Stomach (tissue), 9 donors: ENCODE results near the gene FRMD4B. TPM values are rescaled to one million over a fixed set of nuclear protein-coding genes. Genes with fewer than 3 reads are reported as not detected.
A peak's percentile ranks its signal among the peaks of the same experiment; 100 is the strongest.

Experiments used
- DNase-seq, 2 donors: peaks; one replicate each; pipeline versions ENCODE4 v3.0.0 to v3.0.0-alpha.2; 2013 to 2019
- H3K27ac ChIP-seq, 5 donors: fragments of 200-600 bp in 4 of 5; sonication (generic) in 4 of 5; one replicate each; pipeline ENCODE4 v1.5.1; 2013 to 2019; ENCODE audit warnings: mild to moderate bottlenecking in 1 of 5, moderate library complexity in 1 of 5
- H3K27me3 ChIP-seq, 3 donors: fragments of 200-600 bp; sonication (generic); one replicate each; pipeline ENCODE4 v1.5.1; 2017 to 2019; ENCODE audit warnings: mixed run types in 1 of 3
- H3K36me3 ChIP-seq, 4 donors: fragments of 200-600 bp; sonication (generic); 1 replicate in 3 of 4; 2 replicates in 1 of 4; pipeline ENCODE4 v1.5.1; 2016 to 2019
- H3K4me1 ChIP-seq, 4 donors: fragments of 200-600 bp; sonication (generic); one replicate each; pipeline ENCODE4 v1.5.1; 2016 to 2019
- H3K4me3 ChIP-seq, 4 donors: fragments of 200-600 bp; sonication (generic) in 3 of 4; one replicate each; pipeline ENCODE4 v1.5.1; 2016 to 2019; ENCODE audit warnings: mild to moderate bottlenecking in 1 of 4
- H3K9me3 ChIP-seq, 4 donors: fragments of 200-600 bp; sonication (generic); one replicate each; pipeline ENCODE4 v1.5.1; 2016 to 2019
- EP300 ChIP-seq: sonication (generic); formaldehyde crosslinking; IDR thresholded peaks from one replicate; pipeline ENCODE4 v1.6.1; 2017; ENCODE audit warnings: antibody characterized with exemption
- POLR2A ChIP-seq, 4 donors: fragments of 450-650 bp; IDR thresholded peaks; one replicate each; pipeline ENCODE4 v1.6.1; 2016; ENCODE audit warnings: antibody characterized with exemption in 4 of 4, control low read depth in 2 of 4, mild to moderate bottlenecking in 1 of 4, moderate library complexity in 1 of 4
- POLR2AphosphoS5 ChIP-seq, 3 donors: sonication (generic); formaldehyde crosslinking; IDR thresholded peaks; one replicate each; pipeline ENCODE4 v1.6.1; 2016; ENCODE audit warnings: antibody characterized with exemption in 3 of 3
- WGBS, 5 donors: extraction: QIAGEN DNeasy Blood & Tissue Kit in 3 of 5; methylation state at CpG; one replicate each; pipeline versions ENCODE4 v1.1.5 to v1.1.7; 2013 to 2018; 5-methylcytosine and 5-hydroxymethylcytosine counted together
- intact Hi-C: fragments of 100-400 bp; cut with DNase I; formaldehyde crosslinking; loops from one replicate; pipeline ENCODE4 v1.15.1; 2023; ENCODE audit warnings: low total_unique reads
- polyA plus RNA-seq, 3 donors: library from polyadenylated mRNA; stranded (reverse); fragments of 200-250 nt; gene quantifications; one replicate each; pipeline ENCODE4 v1.2.3, GENCODE V29; 2013
- total RNA-seq, 5 donors: library from RNA; depleted of rRNA; stranded (reverse); fragments of >200 nt; gene quantifications; one replicate each; pipeline versions ENCODE4 v1.1.0 to v1.2.3, GENCODE V29; 2014 to 2016
- TF ChIP-seq, protein P1 (sequence below), 7 experiments: fragments of 450-650 bp in 4 of 7; fragments of 200-600 bp in 3 of 7; sonication (generic) in 3 of 7; IDR thresholded peaks; one replicate each; pipeline ENCODE4 v1.5.1; 2016 to 2019; ENCODE audit warnings: antibody characterized with exemption in 7 of 7, control low read depth in 2 of 7, mild to moderate bottlenecking in 1 of 7
- donor health status: healthy with polysubstance abuse.
- donor health status: Bipolar disorder and iron deficiency.
- donor health status: healthy.

The FRMD4B gene
- total and polyA plus RNA-seq, 8 donors: 5.2 to 35.6 (median 21.0) TPM

- no peaks in the 10 kb centered on the region for H3K4me1 ChIP-seq
- H3K36me3 ChIP-seq: no peaks in the 10 kb centered on the region
- intact Hi-C loops: loop anchor here (5.0 kb wide), 1 partner anchor 249 kb away; no protein-coding TSS in a partner anchor
- H3K4me3 ChIP-seq: no peak overlapping the region
- no peak for DNase-seq
- no peaks in the 10 kb centered on the region for H3K9me3 ChIP-seq
- peaks cover 0 to 6% (median 0%) of the 10 kb centered on the region in 3 donors for H3K27me3 ChIP-seq
- WGBS, 5 donors: 47 to 86% (median 70%) methylated on average over 3 of the region's 3 CpGs
- no peak for TF ChIP-seq POLR2A (IDR thresholded peaks at IDR 0.05)
- TF ChIP-seq POLR2AphosphoS5 (IDR thresholded peaks at IDR 0.05): no peak
- TF ChIP-seq, protein P1, sequence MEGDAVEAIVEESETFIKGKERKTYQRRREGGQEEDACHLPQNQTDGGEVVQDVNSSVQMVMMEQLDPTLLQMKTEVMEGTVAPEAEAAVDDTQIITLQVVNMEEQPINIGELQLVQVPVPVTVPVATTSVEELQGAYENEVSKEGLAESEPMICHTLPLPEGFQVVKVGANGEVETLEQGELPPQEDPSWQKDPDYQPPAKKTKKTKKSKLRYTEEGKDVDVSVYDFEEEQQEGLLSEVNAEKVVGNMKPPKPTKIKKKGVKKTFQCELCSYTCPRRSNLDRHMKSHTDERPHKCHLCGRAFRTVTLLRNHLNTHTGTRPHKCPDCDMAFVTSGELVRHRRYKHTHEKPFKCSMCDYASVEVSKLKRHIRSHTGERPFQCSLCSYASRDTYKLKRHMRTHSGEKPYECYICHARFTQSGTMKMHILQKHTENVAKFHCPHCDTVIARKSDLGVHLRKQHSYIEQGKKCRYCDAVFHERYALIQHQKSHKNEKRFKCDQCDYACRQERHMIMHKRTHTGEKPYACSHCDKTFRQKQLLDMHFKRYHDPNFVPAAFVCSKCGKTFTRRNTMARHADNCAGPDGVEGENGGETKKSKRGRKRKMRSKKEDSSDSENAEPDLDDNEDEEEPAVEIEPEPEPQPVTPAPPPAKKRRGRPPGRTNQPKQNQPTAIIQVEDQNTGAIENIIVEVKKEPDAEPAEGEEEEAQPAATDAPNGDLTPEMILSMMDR (IDR thresholded peaks at IDR 0.05): no peak
- TF ChIP-seq EP300: no peak
- H3K27ac ChIP-seq: no peak overlapping the region
Measured at GRCh38 chr3:69411346-69411745, 25.5 kb upstream of the FRMD4B start.

- TF ChIP-seq POLR2AphosphoS5 (IDR thresholded peaks at IDR 0.05) (peak in 1 of 3 donors; percentile 14), POLR2A (IDR thresholded peaks at IDR 0.05) (no peak), EP300 (no peak)
- TF ChIP-seq, protein P1 (IDR thresholded peaks at IDR 0.05): peak in 5 of 7 experiments; percentile 71 to 87 (median 81)
- Histone ChIP-seq H3K36me3 (no peaks in the 10 kb centered on the region), H3K27me3 (peaks cover 0 to 6% (median 0%) of the 10 kb centered on the region in 3 donors), H3K4me3 (no peak overlapping the region), H3K9me3 (peaks cover 0 to 2% (median under 1%) of the 10 kb centered on the region in 4 donors), H3K4me1 (peaks cover 0 to 4% (median 0%) of the 10 kb centered on the region in 4 donors), H3K27ac (peak overlapping the region in 3 of 5 donors; percentile 8 to 17 (median 15))
- intact Hi-C loops: loop anchor here (5.0 kb wide), 1 partner anchor 248 kb away; no protein-coding TSS in a partner anchor
- peak; percentile 75 to 91 for DNase-seq
- 20 to 29% (median 26%) methylated on average over 8 of the region's 8 CpGs for WGBS, 5 donors
Measured at GRCh38 chr3:69410301-69410700, 24.4 kb upstream of the FRMD4B start.

- Histone ChIP-seq H3K4me1 (peaks cover 0 to 4% (median 0%) of the 10 kb centered on the region in 4 donors), H3K27ac (peak overlapping the region in 4 of 5 donors; percentile 8 to 17 (median 16)), H3K27me3 (peaks cover 0 to 6% (median 0%) of the 10 kb centered on the region in 3 donors), H3K36me3 (no peaks in the 10 kb centered on the region), H3K9me3 (peaks cover 0 to 7% (median 3%) of the 10 kb centered on the region in 4 donors), H3K4me3 (no peak overlapping the region)
- 44 to 67% (median 58%) methylated on average over 1 of the region's 1 CpG for WGBS, 5 donors
- TF ChIP-seq POLR2A (IDR thresholded peaks at IDR 0.05) (no peak), POLR2AphosphoS5 (IDR thresholded peaks at IDR 0.05) (no peak), EP300 (no peak)
- TF ChIP-seq, protein P1 (IDR thresholded peaks at IDR 0.05): no peak
- intact Hi-C loops: loop anchor here (5.0 kb wide), 1 partner anchor 248 kb away; no protein-coding TSS in a partner anchor
- no peak for DNase-seq
Measured at GRCh38 chr3:69409831-69410230, 23.9 kb upstream of the FRMD4B start.

- peaks cover 0 to 4% (median 0%) of the 10 kb centered on the region in 4 donors for H3K4me1 ChIP-seq
- no peak overlapping the region for H3K4me3 ChIP-seq
- DNase-seq: no peak
- 64 to 77% (median 69%) methylated on average over 4 of the region's 4 CpGs for WGBS, 5 donors
- peaks cover 0 to 8% (median 4%) of the 10 kb centered on the region in 4 donors for H3K9me3 ChIP-seq
- H3K27me3 ChIP-seq: peaks cover 0 to 6% (median 0%) of the 10 kb centered on the region in 3 donors
- intact Hi-C loops: no loop called here
- no peaks in the 10 kb centered on the region for H3K36me3 ChIP-seq
- H3K27ac ChIP-seq: peak overlapping the region in 1 of 5 donors; percentile 16
- peak in 1 of 3 donors; percentile 4 for TF ChIP-seq POLR2AphosphoS5 (IDR thresholded peaks at IDR 0.05)
- TF ChIP-seq, protein P1 (IDR thresholded peaks at IDR 0.05): no peak
Measured at GRCh38 chr3:69409011-69409410, 23.1 kb upstream of the FRMD4B start.
